ENCODE measurements around the gene ACVR2B. TPM values are rescaled to one million over a fixed set of nuclear protein-coding genes. Genes with fewer than 3 reads are reported as not detected.

Gene ACVR2B
- total RNA-seq, 2 donors from 2014 or later = 6.6 to 6.7 TPM

DNA sequence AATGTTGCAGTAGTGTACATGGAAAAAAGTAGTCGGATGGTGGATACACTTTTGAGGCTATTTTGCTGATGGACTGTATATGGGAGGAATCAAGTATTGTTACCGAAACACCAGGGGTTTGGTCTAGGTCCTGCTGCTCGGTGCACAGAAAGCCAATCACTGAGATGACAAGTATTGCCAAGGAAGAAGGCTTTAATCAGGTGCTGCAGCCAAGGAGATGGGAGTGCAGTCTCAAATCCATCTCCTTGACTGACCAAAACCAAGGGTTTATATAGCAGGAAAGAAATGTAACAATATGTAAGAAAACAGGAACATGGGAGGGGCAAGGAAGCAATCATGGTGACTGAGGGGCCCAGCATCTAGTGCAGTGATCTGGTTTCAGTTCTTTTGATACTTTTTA lies 2.8 kb upstream of the ACVR2B start:
- no peak for DNase-seq
- Mint-ChIP-seq H3K27me3 (peaks cover 9% of the 10 kb centered on the region), H3K36me3 (ENCODE audit: low read depth) (peaks cover 2% of the 10 kb centered on the region), H3K4me1 (peaks cover 9% of the 10 kb centered on the region), H3K27ac (no peak overlapping the region), H3K4me3 (no peak overlapping the region)
- no peak for ATAC-seq
- H3K9me3 ChIP-seq (ENCODE audit: control insufficient read depth, low read length, poor library complexity, severe bottlenecking) = no peaks in the 10 kb centered on the region

DNA sequence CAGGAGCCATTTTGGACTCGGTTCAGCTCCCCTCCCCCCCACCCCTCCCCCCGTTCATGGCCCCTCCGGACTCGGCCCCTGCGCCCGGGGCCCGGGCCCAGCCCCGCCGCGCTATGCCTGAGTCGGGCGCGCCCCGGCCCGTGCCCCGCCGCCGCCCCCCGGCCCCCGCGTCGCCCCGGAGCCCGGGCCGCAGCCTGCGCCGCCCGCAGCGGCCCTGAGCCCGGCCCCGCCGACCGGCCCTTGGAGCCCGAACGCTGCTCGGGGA lies 155 bp downstream of the ACVR2B start:
- Mint-ChIP-seq H3K36me3 (ENCODE audit: low read depth) (peaks cover 2% of the 10 kb centered on the region), H3K4me1 (peaks cover 9% of the 10 kb centered on the region), H3K27ac (no peak overlapping the region), H3K27me3 (no peaks in the 10 kb centered on the region), H3K4me3 (peak overlapping the region; percentile 98)
- no peak for DNase-seq
- no peaks in the 10 kb centered on the region for H3K9me3 ChIP-seq (ENCODE audit: control insufficient read depth, low read length, poor library complexity, severe bottlenecking)
- ATAC-seq = no peak

DNA sequence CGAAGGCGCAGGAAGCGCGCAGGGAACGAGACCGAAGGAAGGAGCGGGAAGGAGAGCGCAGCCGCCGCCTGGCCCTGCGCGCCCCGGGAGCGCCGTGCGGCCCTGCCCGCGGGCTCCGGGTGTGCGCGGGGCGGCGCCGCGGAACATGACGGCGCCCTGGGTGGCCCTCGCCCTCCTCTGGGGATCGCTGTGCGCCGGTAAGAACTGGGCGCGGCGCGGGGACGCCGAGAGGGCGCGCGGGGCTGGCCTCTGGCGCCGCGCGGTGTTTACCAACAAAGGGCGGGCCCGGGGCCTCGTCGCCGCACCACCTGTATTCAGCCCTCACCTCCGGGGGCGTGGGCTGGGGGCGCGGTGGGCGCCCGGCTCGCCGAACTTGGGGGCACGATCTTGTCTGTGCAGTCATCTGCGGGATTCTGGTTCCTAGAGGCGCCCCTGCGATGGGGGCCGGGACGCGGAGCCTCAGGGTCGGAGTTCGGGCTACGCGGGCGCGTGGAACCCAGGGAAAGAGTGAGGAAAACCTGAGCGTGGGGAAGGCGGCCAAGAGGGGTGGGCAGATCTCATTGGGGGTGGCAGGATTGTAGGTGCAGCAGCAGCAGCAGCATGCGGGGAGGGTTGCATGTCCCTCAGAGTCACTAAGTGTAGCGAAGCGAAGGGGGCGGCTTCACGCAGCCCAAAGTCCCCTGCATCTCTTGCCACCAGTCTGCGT lies 641 bp downstream of the ACVR2B start:
- H3K27me3 Mint-ChIP-seq = no peaks in the 10 kb centered on the region
- peaks cover 2% of the 10 kb centered on the region for H3K36me3 Mint-ChIP-seq (ENCODE audit: low read depth)
- no peak overlapping the region for H3K27ac Mint-ChIP-seq
- H3K4me3 Mint-ChIP-seq = peak overlapping the region; percentile 98
- H3K4me1 Mint-ChIP-seq = peaks cover 9% of the 10 kb centered on the region
- no peaks in the 10 kb centered on the region for H3K9me3 ChIP-seq (ENCODE audit: control insufficient read depth, low read length, poor library complexity, severe bottlenecking)
- DNase-seq (peak; percentile 14 to 32 (median 26)), ATAC-seq (peak; percentile 81)

DNA sequence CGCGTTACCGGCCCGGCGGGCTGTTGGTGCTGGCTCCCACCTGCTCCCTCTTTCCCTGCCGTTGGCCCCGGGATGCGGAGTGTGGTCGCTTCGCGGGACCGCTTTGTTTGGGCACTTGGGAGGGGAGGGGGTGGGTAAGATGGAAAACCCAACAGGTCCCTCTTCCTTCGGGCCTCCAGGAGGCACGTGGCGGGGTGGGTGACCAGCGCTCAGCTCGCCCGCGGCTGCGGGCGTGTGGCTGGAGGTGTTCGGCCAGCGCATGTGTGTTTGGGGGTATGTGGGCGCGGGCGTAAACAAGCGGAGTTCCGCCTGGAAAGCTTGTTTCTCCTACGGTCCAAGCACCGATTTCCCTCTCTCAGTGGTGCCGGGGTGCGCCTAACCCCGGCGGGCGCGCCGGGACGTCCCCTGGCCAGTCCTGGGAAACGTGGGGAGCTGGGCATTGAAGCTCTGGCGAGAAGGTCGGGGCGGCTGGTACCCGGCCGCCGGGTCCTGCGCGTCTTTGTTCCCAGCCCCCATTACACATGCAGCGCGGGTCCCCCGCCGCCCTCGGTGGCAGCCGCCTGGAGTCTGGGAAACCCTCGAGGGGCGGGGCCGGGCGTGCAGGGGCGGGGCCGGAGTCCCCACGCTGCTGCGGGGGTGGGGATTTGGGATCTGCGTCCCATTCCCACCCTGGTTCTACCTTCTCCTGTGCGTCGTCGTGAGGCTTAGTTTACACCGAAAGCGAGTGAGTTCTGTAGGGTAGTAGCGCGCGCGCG lies 1.4 kb downstream of the ACVR2B start:
- DNase-seq (peak in 2 of 3 donors; percentile 29 to 33), ATAC-seq (peak; percentile 6)
- Mint-ChIP-seq H3K4me3 (peak overlapping the region; percentile 98), H3K27me3 (no peaks in the 10 kb centered on the region), H3K4me1 (peaks cover 9% of the 10 kb centered on the region), H3K36me3 (ENCODE audit: low read depth) (peaks cover 2% of the 10 kb centered on the region), H3K27ac (no peak overlapping the region)
- H3K9me3 ChIP-seq (ENCODE audit: control insufficient read depth, low read length, poor library complexity, severe bottlenecking) = no peaks in the 10 kb centered on the region

DNA sequence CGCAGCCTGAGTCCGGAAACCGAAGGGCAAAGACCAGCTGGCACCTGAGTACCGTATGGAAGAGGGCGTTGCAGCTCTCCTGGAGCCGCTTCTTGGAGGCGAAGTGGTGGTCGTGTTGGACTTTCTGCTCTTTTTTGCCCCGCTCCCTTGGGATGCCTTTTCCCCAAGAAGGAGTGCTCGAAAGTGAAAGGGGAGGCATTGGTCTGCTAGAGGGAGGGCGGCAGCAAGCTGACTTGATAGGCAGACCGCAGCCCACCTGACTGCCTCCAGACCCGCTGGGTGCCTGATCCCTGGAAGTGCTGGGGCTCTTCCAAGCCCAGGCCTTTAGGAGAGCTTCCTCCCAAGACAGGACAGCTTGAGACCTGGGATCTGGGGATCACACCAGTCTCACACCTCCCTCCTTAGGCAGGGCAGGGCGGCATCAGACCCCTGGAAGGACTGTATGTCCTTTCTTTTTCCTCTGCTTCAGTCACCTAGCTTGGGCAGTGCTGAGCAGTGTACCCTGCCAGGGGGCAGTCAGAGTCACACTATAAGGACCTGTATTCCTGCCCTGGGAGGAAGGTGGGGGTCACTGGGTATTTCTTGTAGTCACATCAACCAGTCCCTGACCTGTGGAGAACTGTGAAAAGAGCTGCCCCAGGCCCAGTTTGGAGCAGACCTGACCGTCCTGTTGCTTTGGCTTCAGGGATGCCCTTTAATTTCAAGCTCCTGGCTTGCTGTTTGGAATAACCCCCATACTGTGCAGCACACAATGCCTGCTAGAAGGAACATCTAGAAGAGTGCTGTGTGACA lies 2.1 kb downstream of the ACVR2B start:
- Mint-ChIP-seq H3K4me1 (peaks cover 12% of the 10 kb centered on the region), H3K27ac (no peak overlapping the region), H3K4me3 (peak overlapping the region; percentile 98), H3K36me3 (ENCODE audit: low read depth) (peaks cover 2% of the 10 kb centered on the region), H3K27me3 (no peaks in the 10 kb centered on the region)
- ATAC-seq = peak; percentile 25
- no peak for DNase-seq
- no peaks in the 10 kb centered on the region for H3K9me3 ChIP-seq (ENCODE audit: control insufficient read depth, low read length, poor library complexity, severe bottlenecking)

DNA sequence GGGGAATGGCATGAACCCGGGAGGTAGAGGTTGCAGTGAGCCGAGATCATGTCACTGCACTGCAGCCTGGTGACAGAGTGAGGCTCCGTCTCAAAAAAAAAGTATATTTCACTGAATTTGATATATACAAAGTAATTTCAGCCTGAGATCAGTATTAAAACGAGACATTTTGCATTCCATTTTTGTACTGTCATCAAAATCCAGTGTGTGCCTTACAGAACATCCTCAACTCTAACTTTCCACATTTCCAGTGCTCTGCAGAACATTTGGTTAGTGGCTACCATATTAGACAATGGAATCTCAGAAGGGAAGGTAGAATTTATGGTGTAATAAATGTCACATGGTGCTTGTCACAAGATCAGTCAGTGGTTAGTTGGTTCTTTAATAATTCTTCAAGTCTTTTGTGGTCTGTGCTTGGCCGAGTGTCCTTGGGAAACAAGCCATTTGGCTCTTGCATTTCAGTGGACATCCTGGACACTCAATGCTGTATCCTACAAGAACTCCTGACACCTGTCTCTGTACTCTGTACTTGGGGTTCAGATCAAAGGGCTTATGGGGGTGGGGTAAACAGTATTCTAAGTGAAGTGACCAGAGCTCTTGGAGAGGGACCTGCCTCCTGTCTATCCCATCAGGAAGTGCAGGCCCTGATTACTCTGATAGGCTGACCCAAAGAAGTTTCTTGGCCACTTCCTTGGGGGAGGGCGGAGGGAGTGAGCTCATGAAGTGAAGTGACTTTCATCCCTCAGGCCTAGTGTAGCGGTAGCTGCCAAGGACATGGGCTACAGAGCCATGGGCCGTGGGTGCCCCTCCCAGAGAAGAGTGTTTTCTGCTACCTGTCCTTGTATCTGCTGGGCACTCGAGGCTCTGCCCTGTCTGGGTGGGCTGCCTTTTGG lies 3.7 kb downstream of the ACVR2B start:
- no peak for DNase-seq
- Mint-ChIP-seq H3K27me3 (no peaks in the 10 kb centered on the region), H3K36me3 (ENCODE audit: low read depth) (peaks cover 2% of the 10 kb centered on the region), H3K4me1 (peaks cover 14% of the 10 kb centered on the region), H3K27ac (no peak overlapping the region), H3K4me3 (peak overlapping the region; percentile 31)
- no peaks in the 10 kb centered on the region for H3K9me3 ChIP-seq (ENCODE audit: control insufficient read depth, low read length, poor library complexity, severe bottlenecking)
- ATAC-seq = no peak

DNA sequence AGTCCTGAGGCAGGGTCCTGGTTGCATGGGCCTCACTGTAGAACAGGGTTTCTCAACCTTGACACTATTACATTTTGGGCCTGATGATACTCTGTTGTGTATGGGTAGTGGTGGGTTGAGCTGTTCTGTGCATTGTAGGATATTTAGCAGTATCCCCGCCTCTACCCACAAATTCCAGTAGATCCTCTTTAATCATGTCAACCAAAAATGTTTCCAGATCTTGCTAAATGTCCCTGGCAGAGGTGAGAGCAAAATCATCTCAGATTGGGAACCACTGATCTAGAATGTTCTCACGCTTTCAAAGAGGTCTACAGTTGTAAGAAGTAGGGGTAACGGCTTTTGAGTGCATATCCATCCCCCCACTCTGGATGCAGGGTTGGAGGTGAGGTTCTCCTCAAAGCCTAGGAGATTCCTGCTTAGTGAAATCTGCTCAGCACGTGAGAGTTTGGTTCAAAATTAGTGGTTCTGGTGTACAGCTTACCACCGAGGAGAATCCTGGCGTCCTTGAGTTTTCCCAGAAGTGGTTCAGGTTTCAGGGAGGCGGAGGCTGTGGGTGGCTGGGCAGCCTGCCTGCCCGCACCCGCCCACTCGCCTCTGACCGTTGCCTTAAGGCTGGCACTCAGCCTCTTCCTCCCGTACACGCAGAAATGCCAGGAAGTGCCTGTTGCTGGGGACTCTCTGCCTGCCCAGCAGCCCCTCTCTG lies 5.3 kb downstream of the ACVR2B start:
- H3K9me3 ChIP-seq (ENCODE audit: control insufficient read depth, low read length, poor library complexity, severe bottlenecking) = no peaks in the 10 kb centered on the region
- no peaks in the 10 kb centered on the region for H3K27me3 Mint-ChIP-seq
- DNase-seq = no peak
- no peak overlapping the region for H3K27ac Mint-ChIP-seq
- H3K4me3 Mint-ChIP-seq = no peak overlapping the region
- peaks cover 2% of the 10 kb centered on the region for H3K36me3 Mint-ChIP-seq (ENCODE audit: low read depth)
- no peak for ATAC-seq
- peaks cover 11% of the 10 kb centered on the region for H3K4me1 Mint-ChIP-seq

DNA sequence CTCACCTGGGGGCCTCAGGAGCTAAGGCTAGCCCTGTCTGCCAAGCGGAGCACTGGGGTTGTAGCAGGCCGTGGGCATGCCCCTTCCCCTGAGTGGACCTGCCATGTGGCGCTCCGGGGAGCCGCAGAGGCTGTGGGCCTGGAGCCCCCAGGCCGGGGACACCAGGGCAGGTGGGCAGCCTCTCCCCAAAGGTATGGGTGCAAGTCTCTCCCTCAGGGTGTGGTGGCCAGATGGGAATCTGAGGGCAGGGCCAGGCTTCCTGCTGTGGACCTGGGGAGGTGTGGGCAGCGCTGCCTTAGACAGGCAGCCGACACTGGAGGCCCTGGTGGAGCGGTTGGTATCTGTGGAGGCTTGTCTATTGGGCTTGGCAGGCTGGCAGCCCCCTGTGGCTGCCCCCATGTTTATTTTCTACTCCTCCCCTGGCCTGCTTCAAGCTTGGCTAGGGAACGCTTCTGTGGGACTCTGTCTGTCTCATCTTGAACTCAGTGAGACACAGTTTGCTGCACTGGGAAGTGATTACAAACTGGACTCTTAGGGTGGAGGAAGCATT lies 5.9 kb downstream of the ACVR2B start:
- Mint-ChIP-seq H3K4me3 (no peak overlapping the region), H3K27me3 (no peaks in the 10 kb centered on the region), H3K27ac (no peak overlapping the region), H3K4me1 (peaks cover 9% of the 10 kb centered on the region), H3K36me3 (ENCODE audit: low read depth) (no peaks in the 10 kb centered on the region)
- no peak for DNase-seq
- ATAC-seq = no peak
- no peaks in the 10 kb centered on the region for H3K9me3 ChIP-seq (ENCODE audit: control insufficient read depth, low read length, poor library complexity, severe bottlenecking)

DNA sequence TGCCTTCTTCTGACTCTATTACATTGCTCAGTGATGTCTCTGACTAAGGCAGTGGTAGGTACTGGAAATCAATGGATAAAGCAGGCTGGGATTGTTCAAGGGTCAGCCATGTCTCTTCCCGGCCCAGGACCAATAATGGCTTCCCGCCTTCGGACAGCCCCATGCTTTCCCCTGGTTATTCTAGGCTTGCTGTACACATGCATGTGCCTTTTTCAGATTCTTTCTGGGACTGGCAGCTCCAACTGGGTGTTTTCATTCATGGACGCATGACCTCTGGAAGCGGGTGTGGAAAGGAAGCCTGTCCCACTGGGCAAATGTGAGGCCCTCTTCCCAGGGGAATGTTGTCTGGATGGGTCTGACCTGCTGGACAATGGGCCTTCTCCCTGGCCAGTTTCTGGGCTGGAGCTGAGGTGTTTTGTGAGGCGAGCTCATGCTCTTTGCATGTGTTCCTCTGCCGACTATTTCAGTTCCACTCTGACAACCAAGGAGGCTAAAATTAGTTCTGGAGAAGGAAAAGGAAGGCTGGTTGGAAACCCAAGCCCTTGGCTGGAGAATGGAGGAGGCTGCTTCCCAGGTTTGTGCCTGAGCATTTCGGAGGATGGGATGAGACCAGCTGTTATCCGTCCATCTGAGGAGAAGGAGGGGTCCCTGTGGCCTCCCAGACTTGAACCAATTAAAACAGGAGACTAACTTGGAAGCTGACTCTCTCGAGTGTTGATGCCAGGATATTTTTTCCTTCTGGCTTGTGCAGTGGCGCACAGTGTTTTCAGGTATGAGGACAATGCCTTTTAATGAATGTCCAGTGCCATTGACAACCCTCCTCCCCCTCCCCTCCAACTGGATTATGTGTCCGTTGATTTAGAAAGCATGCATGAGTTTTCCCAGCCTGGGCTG lies 6.9 kb downstream of the ACVR2B start:
- H3K4me1 Mint-ChIP-seq = peaks cover 8% of the 10 kb centered on the region
- no peak overlapping the region for H3K27ac Mint-ChIP-seq
- no peaks in the 10 kb centered on the region for H3K36me3 Mint-ChIP-seq (ENCODE audit: low read depth)
- H3K9me3 ChIP-seq (ENCODE audit: control insufficient read depth, low read length, poor library complexity, severe bottlenecking) = no peaks in the 10 kb centered on the region
- ATAC-seq (no peak), DNase-seq (no peak)
- no peak overlapping the region for H3K4me3 Mint-ChIP-seq
- no peaks in the 10 kb centered on the region for H3K27me3 Mint-ChIP-seq

DNA sequence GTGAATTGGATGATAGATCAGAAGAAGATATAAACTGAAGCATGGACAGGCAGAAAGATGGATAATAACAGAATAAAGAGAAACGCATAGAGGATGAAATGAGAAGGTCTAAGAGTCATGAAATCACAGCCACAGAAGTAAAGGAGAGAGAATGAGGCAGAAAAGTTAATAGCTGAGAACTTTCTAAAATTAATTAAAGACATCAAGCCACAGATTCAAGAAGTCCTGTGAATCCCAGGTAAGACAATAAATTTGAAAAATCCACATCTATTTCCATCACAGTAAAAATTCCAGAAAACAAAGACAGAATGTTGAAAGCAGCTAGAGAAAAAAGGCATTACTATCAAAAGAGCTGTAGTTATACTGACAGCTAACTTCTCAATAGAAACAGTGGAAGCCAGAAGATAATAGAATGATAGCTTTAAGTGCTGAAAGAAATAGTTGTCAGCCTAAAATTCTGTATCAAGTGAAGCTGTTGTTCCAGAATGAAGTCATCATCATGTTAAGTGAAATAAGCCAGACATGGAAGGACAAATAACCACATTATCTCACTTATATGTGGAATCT lies 12.0 kb downstream of the ACVR2B start:
- H3K4me3 Mint-ChIP-seq = no peak overlapping the region

DNA sequence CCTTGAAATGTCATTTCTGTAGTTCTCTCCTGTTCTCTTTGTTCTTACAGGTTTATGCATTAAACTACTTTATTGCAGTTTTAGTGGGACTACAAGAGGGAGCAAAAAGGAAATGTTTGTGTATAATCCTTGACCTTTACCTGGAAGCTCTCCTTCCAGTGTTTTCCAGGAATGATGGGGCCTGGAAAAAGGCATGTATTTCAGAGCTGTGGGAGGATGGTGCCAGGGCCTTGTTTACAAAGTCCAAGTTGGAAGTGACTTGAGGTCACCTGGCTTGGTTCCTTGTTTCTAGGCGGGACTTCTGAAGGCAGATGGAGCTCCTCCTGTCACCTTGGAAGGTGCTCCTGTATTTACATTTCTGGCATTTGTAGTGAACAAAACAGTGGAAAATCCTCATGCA lies 15.1 kb downstream of the ACVR2B start:
- no peak for DNase-seq
- peaks cover 12% of the 10 kb centered on the region for H3K4me1 Mint-ChIP-seq
- no peak overlapping the region for H3K4me3 Mint-ChIP-seq
- no peak overlapping the region for H3K27ac Mint-ChIP-seq
- no peak for ATAC-seq
- no peaks in the 10 kb centered on the region for H3K9me3 ChIP-seq (ENCODE audit: control insufficient read depth, low read length, poor library complexity, severe bottlenecking)
- H3K36me3 Mint-ChIP-seq (ENCODE audit: low read depth) = peaks cover 2% of the 10 kb centered on the region
- no peaks in the 10 kb centered on the region for H3K27me3 Mint-ChIP-seq

More for the DNA sequence above, 12.0 kb downstream of the ACVR2B start:
- H3K36me3 Mint-ChIP-seq (ENCODE audit: low read depth) = peaks cover 2% of the 10 kb centered on the region
- DNase-seq (no peak), ATAC-seq (no peak)
- peaks cover 6% of the 10 kb centered on the region for H3K4me1 Mint-ChIP-seq
- H3K9me3 ChIP-seq (ENCODE audit: control insufficient read depth, low read length, poor library complexity, severe bottlenecking) = no peaks in the 10 kb centered on the region
- H3K27ac Mint-ChIP-seq = no peak overlapping the region
- H3K27me3 Mint-ChIP-seq = no peaks in the 10 kb centered on the region
